Liver (tissue), 9 donors: ENCODE data around the gene CCDC187. TPM values are rescaled to one million over a fixed set of nuclear protein-coding genes. Genes with fewer than 3 reads are reported as not detected.

Experiments
- DNase-seq: peaks from one replicate; pipeline ENCODE4 v3.0.0-alpha.2; 2017; ENCODE audit warnings: low spot score
- H3K27ac ChIP-seq, 2 donors: one replicate each; pipeline ENCODE4 v1.7.0; 2013; ENCODE audit warnings: inconsistent platforms in 2 of 2, low read length in 2 of 2, control low read depth in 1 of 2, low read depth in 1 of 2, mild to moderate bottlenecking in 1 of 2
- H3K27me3 ChIP-seq, 4 donors: one replicate each; pipeline versions ENCODE4 v1.6.1 to v1.7.0; 2013; ENCODE audit warnings: low read length in 3 of 4, inconsistent platforms in 1 of 4, mild to moderate bottlenecking in 1 of 4, moderate library complexity in 1 of 4; ENCODE audit not compliant: control insufficient read depth in 4 of 4, insufficient read depth in 4 of 4
- H3K36me3 ChIP-seq, 4 donors: one replicate each; pipeline versions ENCODE4 v1.6.1 to v1.7.0; 2013; ENCODE audit warnings: low read length in 3 of 4, mild to moderate bottlenecking in 3 of 4, low read depth in 1 of 4, moderate library complexity in 1 of 4; ENCODE audit not compliant: control insufficient read depth in 4 of 4, insufficient read depth in 3 of 4
- H3K4me1 ChIP-seq, 4 donors: one replicate each; pipeline versions ENCODE4 v1.6.1 to v1.7.0; 2013; ENCODE audit warnings: low read length in 3 of 4, mild to moderate bottlenecking in 3 of 4, moderate library complexity in 1 of 4; ENCODE audit not compliant: control insufficient read depth in 4 of 4, insufficient read depth in 4 of 4
- H3K4me3 ChIP-seq, 3 donors: one replicate each; pipeline versions ENCODE4 v1.6.1 to v1.7.0; 2013; ENCODE audit warnings: low read length in 3 of 3, control low read depth in 1 of 3, low read depth in 1 of 3, mild to moderate bottlenecking in 1 of 3
- H3K9ac ChIP-seq, 2 donors: one replicate each; pipeline ENCODE4 v1.7.0; 2013; ENCODE audit warnings: low read length in 2 of 2, mild to moderate bottlenecking in 2 of 2, moderate library complexity in 2 of 2, control low read depth in 1 of 2, low read depth in 1 of 2
- H3K9me3 ChIP-seq, 4 donors: one replicate each; pipeline versions ENCODE4 v1.6.1 to v1.7.0; 2013; ENCODE audit warnings: low read length in 3 of 4; ENCODE audit not compliant: control insufficient read depth in 4 of 4
- EGR1 ChIP-seq, 2 donors: IDR thresholded peaks; 2 replicates each; pipeline ENCODE4 v1.6.1; 2016 to 2018; ENCODE audit warnings: antibody characterized with exemption in 2 of 2, low read depth in 2 of 2
- FOXA1 ChIP-seq: IDR thresholded peaks from 2 replicates; pipeline ENCODE4 v1.6.1; 2016; ENCODE audit warnings: antibody characterized with exemption
- GABPA ChIP-seq, 2 donors: IDR thresholded peaks in 1 of 2; conservative IDR thresholded peaks in 1 of 2; 2 replicates each; pipeline ENCODE4 v1.6.1; 2016; ENCODE audit warnings: antibody characterized with exemption in 2 of 2, mild to moderate bottlenecking in 1 of 2, moderate library complexity in 1 of 2
- HNF4G ChIP-seq: IDR thresholded peaks from 2 replicates; pipeline ENCODE4 v1.6.1; 2016; ENCODE audit warnings: antibody characterized with exemption
- JUND ChIP-seq, 2 donors: IDR thresholded peaks; 2 replicates each; pipeline ENCODE4 v1.6.1; 2016; ENCODE audit warnings: antibody characterized with exemption in 2 of 2
- NR2F2 ChIP-seq: IDR thresholded peaks from 2 replicates; pipeline ENCODE4 v1.6.1; 2016; ENCODE audit warnings: antibody characterized with exemption
- RAD21 ChIP-seq, 2 donors: IDR thresholded peaks; 2 replicates each; pipeline ENCODE4 v1.6.1; 2016; ENCODE audit warnings: antibody characterized with exemption in 2 of 2, mild to moderate bottlenecking in 2 of 2
- RXRA ChIP-seq, 2 donors: IDR thresholded peaks; 2 replicates each; pipeline ENCODE4 v1.6.1; 2017 to 2018; ENCODE audit warnings: antibody characterized with exemption in 2 of 2, mild to moderate bottlenecking in 1 of 2
- SP1 ChIP-seq: IDR thresholded peaks from 2 replicates; pipeline ENCODE4 v1.6.1; 2018; ENCODE audit warnings: antibody characterized with exemption, mild to moderate bottlenecking
- TAF1 ChIP-seq: conservative IDR thresholded peaks from 2 replicates; pipeline ENCODE4 v1.6.1; 2016; ENCODE audit warnings: antibody characterized with exemption, mild to moderate bottlenecking
- YY1 ChIP-seq: IDR thresholded peaks from 2 replicates; pipeline ENCODE4 v1.6.1; 2016; ENCODE audit warnings: antibody characterized with exemption, mild to moderate bottlenecking
- WGBS: extraction: QIAGEN DNeasy Blood & Tissue Kit; methylation state at CpG from one replicate; pipeline ENCODE4 v1.1.7; 2013; 5-methylcytosine and 5-hydroxymethylcytosine counted together
- polyA plus RNA-seq, 2 donors: library from polyadenylated mRNA; stranded (reverse) in 1 of 2; unstranded in 1 of 2; fragments of 200-250 nt in 1 of 2; fragments of >200 nt in 1 of 2; fragmentation: Nextera tagmentation in 1 of 2; extraction: Ambion mirVana in 1 of 2; gene quantifications; one replicate each; pipeline versions ENCODE4 v1.2.1 to v1.2.3, GENCODE V29; 2013 to 2015
- total RNA-seq, 2 donors: library from RNA; depleted of rRNA; stranded (reverse); fragments of >200 nt; gene quantifications; one replicate each; pipeline ENCODE4 v1.2.3, GENCODE V29; 2014
- TF ChIP-seq, protein P1 (sequence below): IDR thresholded peaks from 2 replicates; pipeline ENCODE4 v1.6.1; 2016; ENCODE audit warnings: antibody characterized with exemption
- TF ChIP-seq, protein P2 (sequence below): fragments of 150-350 bp; IDR thresholded peaks from 2 replicates; pipeline ENCODE4 v1.5.1; 2017; ENCODE audit warnings: improper control_type of control experiment, low read depth, low read length; ENCODE audit not compliant: missing input control
- TF ChIP-seq, protein P3 (sequence below): IDR thresholded peaks from 2 replicates; pipeline ENCODE4 v1.6.1; 2016; ENCODE audit warnings: antibody characterized with exemption, mild to moderate bottlenecking
- donor health status: healthy.
- donor health status: healthy.
- donor health status: healthy.
- donor health status: healthy.
- donor health status: healthy.

Gene CCDC187
- total and polyA plus RNA-seq, 4 donors: 0.05 TPM; not detected in 3

DNA sequence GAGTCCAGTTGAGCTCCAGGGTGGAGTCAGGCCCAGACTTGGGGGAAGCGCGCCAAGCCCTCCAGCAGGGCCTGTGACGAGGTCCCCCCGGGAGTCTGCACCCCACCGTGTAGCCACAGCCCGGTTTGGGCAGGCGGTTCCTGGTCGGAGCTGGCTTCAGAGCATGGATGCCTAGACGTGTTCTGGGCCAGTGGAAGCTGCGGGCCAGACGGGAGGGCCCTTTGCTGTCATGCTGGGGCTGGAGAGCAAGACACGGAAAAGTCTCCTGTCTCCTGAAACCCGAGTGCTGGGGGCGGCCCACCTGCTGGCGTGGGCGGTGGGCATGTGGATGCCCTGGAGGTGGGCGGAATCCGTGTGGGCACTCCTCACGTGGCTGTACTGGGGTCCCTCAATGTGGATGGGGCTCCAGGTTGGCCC lies 25.3 kb upstream of the CCDC187 start:
- Histone ChIP-seq H3K4me3 (no peak overlapping the region), H3K9ac (no peak overlapping the region), H3K4me1 (peaks cover 0 to 12% (median under 1%) of the 10 kb centered on the region in 4 donors), H3K9me3 (no peaks in the 10 kb centered on the region), H3K27ac (no peak overlapping the region), H3K27me3 (no peaks in the 10 kb centered on the region), H3K36me3 (no peaks in the 10 kb centered on the region)
- TF ChIP-seq EGR1 (IDR thresholded peaks at IDR 0.05; ENCODE audit: low read depth in 2 of 2) (no peak), HNF4G (no peak), YY1 (no peak), RXRA (IDR thresholded peaks at IDR 0.05) (no peak), GABPA (IDR thresholded peaks at IDR 0.05 in 1 of 2, conservative IDR thresholded peaks at IDR 0.05 in 1 of 2) (no peak), TAF1 (no peak), RAD21 (IDR thresholded peaks at IDR 0.05) (no peak), NR2F2 (no peak), FOXA1 (no peak), JUND (IDR thresholded peaks at IDR 0.05) (no peak)
- TF ChIP-seq, protein P1, sequence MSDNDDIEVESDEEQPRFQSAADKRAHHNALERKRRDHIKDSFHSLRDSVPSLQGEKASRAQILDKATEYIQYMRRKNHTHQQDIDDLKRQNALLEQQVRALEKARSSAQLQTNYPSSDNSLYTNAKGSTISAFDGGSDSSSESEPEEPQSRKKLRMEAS: no peak
- DNase-seq: no peak
- WGBS: 83% methylated on average over 19 of the region's 19 CpGs

DNA sequence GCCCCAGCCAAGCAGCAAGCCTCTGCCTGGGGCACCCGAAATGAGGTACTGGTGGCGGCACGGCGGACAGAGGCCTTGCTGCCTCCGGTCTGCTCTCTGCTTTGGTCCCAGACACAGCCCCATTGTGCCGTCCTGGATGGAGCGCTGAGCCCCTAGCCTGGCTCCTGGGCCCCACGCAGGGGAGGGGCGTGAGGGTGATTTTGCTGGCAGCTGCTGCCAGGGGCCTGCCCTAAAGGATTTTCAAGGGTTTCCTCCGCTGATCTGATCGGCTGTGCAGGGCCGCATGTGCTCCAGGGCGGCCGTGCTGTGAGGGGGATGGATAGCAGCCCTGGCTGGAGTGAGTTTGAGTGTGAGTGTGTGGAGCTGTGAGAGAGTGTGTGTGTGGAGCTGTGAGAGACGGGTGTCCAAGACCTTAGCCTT lies 24.7 kb upstream of the CCDC187 start:
- Histone ChIP-seq H3K36me3 (no peaks in the 10 kb centered on the region), H3K27ac (no peak overlapping the region), H3K9ac (no peak overlapping the region), H3K27me3 (no peaks in the 10 kb centered on the region), H3K4me1 (peaks cover 0 to 12% (median under 1%) of the 10 kb centered on the region in 4 donors), H3K4me3 (peak overlapping the region in 1 of 3 donors; percentile 54), H3K9me3 (no peaks in the 10 kb centered on the region)
- TF ChIP-seq JUND (IDR thresholded peaks at IDR 0.05): no peak
- no peak for TF ChIP-seq SP1
- TF ChIP-seq, protein P2, sequence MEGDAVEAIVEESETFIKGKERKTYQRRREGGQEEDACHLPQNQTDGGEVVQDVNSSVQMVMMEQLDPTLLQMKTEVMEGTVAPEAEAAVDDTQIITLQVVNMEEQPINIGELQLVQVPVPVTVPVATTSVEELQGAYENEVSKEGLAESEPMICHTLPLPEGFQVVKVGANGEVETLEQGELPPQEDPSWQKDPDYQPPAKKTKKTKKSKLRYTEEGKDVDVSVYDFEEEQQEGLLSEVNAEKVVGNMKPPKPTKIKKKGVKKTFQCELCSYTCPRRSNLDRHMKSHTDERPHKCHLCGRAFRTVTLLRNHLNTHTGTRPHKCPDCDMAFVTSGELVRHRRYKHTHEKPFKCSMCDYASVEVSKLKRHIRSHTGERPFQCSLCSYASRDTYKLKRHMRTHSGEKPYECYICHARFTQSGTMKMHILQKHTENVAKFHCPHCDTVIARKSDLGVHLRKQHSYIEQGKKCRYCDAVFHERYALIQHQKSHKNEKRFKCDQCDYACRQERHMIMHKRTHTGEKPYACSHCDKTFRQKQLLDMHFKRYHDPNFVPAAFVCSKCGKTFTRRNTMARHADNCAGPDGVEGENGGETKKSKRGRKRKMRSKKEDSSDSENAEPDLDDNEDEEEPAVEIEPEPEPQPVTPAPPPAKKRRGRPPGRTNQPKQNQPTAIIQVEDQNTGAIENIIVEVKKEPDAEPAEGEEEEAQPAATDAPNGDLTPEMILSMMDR: no peak
- TF ChIP-seq, protein P3, sequence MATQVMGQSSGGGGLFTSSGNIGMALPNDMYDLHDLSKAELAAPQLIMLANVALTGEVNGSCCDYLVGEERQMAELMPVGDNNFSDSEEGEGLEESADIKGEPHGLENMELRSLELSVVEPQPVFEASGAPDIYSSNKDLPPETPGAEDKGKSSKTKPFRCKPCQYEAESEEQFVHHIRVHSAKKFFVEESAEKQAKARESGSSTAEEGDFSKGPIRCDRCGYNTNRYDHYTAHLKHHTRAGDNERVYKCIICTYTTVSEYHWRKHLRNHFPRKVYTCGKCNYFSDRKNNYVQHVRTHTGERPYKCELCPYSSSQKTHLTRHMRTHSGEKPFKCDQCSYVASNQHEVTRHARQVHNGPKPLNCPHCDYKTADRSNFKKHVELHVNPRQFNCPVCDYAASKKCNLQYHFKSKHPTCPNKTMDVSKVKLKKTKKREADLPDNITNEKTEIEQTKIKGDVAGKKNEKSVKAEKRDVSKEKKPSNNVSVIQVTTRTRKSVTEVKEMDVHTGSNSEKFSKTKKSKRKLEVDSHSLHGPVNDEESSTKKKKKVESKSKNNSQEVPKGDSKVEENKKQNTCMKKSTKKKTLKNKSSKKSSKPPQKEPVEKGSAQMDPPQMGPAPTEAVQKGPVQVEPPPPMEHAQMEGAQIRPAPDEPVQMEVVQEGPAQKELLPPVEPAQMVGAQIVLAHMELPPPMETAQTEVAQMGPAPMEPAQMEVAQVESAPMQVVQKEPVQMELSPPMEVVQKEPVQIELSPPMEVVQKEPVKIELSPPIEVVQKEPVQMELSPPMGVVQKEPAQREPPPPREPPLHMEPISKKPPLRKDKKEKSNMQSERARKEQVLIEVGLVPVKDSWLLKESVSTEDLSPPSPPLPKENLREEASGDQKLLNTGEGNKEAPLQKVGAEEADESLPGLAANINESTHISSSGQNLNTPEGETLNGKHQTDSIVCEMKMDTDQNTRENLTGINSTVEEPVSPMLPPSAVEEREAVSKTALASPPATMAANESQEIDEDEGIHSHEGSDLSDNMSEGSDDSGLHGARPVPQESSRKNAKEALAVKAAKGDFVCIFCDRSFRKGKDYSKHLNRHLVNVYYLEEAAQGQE: no peak
- no peak for DNase-seq
- WGBS: 79% methylated on average over 15 of the region's 15 CpGs
